Measurements from ENCODE around the gene PPP2R3B.

The PPP2R3B gene

GRCh38 chrX:370963-371745 is 15.6 kb downstream of the PPP2R3B start:
- no peak for DNase-seq (ENCODE audit: extremely low spot score)
- no peak for TF ChIP-seq CTCF (IDR thresholded peaks at IDR 0.05; ENCODE audit: control extremely low read depth, extremely low read depth, low read depth, missing control alignments)
- ChIA-PET POLR2A (no interaction called here), CTCF (no interaction called here)

- no peak for DNase-seq (ENCODE audit: extremely low spot score)
- no peak for TF ChIP-seq CTCF (IDR thresholded peaks at IDR 0.05; ENCODE audit: control extremely low read depth, extremely low read depth, low read depth, missing control alignments)
- CTCF ChIA-PET, result no interaction called here
- POLR2A ChIA-PET, result no interaction called here
Measured at GRCh38 chrX:370244-370962, 16.3 kb downstream of the PPP2R3B start.

GRCh38 chrX:369563-370101 is 17.1 kb downstream of the PPP2R3B start:
- ChIA-PET CTCF (no interaction called here), POLR2A (no interaction called here)
- no peak for DNase-seq (ENCODE audit: extremely low spot score)
- no peak for TF ChIP-seq CTCF (IDR thresholded peaks at IDR 0.05; ENCODE audit: control extremely low read depth, extremely low read depth, low read depth, missing control alignments)

- TF ChIP-seq CTCF (IDR thresholded peaks at IDR 0.05; ENCODE audit: control extremely low read depth, extremely low read depth, low read depth, missing control alignments), result no peak
- no peak for DNase-seq (ENCODE audit: extremely low spot score)
- POLR2A ChIA-PET, result no interaction called here
- CTCF ChIA-PET, result no interaction called here
Measured at GRCh38 chrX:368811-369562, 17.7 kb downstream of the PPP2R3B start.

- no peak for TF ChIP-seq CTCF (IDR thresholded peaks at IDR 0.05; ENCODE audit: control extremely low read depth, extremely low read depth, low read depth, missing control alignments)
- POLR2A ChIA-PET, result no interaction called here
- no peak for DNase-seq (ENCODE audit: extremely low spot score)
- CTCF ChIA-PET, result no interaction called here
Measured at GRCh38 chrX:367866-368265, 18.8 kb downstream of the PPP2R3B start.

- POLR2A ChIA-PET, result no interaction called here
- no peak for DNase-seq (ENCODE audit: extremely low spot score)
- CTCF ChIA-PET, result no interaction called here
- no peak for TF ChIP-seq CTCF (IDR thresholded peaks at IDR 0.05; ENCODE audit: control extremely low read depth, extremely low read depth, low read depth, missing control alignments)
Measured at GRCh38 chrX:367349-367748, 19.4 kb downstream of the PPP2R3B start.

All from GM10248 (cell line).